Ishikawa (cell line): ENCODE measurements around the gene PDE4D.

Experiments used
- CREB1 ChIP-seq: IDR thresholded peaks from 2 replicates; pipeline ENCODE4 v1.6.1; 2012; ENCODE audit warnings: low read depth
- TAF1 ChIP-seq: IDR thresholded peaks from 2 replicates; pipeline ENCODE4 v1.6.1; 2012; ENCODE audit warnings: low read depth, mild to moderate bottlenecking

- no peak for TF ChIP-seq CREB1
- TF ChIP-seq TAF1, result no peak
Observed at GRCh38 chr5:59016925-59017324, 876.6 kb downstream of the PDE4D start.
